NCI-H446 treated with DMSO at 0.1 percent for 48 hours (cell line): ENCODE results near the gene GPR176.

Experiments used
- DNase-seq: peaks from one replicate; lab custom pipeline; 2025; lab: John Stamatoyannopoulos, UW

Gene GPR176, protein sequence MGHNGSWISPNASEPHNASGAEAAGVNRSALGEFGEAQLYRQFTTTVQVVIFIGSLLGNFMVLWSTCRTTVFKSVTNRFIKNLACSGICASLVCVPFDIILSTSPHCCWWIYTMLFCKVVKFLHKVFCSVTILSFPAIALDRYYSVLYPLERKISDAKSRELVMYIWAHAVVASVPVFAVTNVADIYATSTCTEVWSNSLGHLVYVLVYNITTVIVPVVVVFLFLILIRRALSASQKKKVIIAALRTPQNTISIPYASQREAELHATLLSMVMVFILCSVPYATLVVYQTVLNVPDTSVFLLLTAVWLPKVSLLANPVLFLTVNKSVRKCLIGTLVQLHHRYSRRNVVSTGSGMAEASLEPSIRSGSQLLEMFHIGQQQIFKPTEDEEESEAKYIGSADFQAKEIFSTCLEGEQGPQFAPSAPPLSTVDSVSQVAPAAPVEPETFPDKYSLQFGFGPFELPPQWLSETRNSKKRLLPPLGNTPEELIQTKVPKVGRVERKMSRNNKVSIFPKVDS

DNA sequence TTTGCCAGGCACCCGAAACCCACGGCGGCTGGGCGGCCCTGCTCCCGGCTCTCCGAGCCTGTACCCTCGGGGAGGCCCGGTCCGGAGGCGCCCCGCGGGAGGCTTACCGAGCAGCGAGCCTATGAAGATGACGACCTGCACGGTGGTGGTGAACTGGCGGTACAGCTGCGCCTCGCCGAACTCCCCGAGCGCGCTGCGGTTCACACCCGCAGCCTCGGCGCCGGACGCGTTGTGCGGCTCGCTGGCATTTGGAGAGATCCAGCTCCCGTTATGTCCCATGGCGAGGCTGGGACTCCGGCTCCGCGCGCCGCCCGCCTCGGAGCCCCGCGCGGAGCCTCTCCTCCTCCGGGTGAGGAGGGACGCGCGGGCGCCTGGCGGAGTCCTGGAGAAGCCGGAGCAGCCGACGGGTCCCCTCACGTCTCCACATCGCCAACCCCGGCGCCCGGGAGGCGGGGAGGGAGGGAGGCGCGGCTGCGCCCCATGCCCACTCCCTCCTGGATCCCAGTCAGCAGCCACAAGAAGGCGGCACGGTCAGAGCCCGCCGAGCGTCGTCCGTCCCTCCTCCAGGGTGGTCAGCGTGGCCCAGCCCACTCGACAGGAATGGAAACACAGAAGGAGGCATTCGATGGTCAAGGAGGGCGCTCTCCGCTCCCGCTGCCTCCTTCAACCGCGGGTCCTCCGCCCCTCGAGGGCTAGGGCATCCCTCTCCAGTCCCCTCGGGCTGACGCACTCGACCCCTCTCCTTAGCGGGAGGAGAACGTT is at the start of gene GPR176:
Gene GPR176 (minus strand): TSS at position 519 of the 762 bp plus-strand sequence. CDS start 240 bp downstream, at position 279.
- no peak for DNase-seq

- no peak for DNase-seq
Measured at GRCh38 chr15:39969002-39969394, 48.9 kb upstream of the GPR176 start.

DNA sequence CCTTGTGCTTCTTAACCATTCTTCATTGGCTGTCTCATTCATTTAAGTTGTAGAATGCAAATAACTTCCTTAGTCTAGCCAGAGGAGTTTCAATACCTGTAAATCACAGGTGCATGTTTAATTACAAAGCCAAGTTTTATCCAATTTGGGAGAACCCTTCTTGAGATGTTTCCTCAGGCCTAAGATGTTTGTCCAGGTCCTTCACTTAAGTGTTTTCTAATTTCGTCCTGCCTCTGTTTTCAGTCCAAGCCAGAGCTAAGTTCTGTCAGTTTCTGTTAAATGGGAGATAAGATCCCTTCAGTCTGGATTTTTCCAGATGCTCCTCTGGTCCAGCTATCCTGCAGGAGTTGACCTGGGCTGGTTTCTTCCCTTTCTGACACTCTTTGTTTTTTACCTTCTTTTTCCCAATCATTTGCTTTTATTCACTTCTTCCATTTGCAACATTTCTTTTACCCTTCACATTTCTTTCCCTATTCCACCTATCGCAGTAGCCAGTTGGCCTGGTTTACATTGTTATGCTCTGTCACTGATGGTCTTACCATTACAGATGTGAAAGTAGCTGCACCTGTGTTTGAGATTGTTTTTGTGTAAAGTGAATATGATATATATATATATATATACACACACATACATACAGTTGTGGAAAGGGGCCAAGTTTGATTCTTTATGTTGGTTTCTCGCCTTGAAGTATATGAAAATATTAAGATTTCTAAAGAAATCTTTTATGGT is 48.4 kb upstream of the GPR176 start:
- DNase-seq = no peak

- DNase-seq = no peak
Measured at GRCh38 chr15:39966521-39966920, 46.5 kb upstream of the GPR176 start.

- no peak for DNase-seq
Measured at GRCh38 chr15:39963786-39964185, 43.7 kb upstream of the GPR176 start.

DNA sequence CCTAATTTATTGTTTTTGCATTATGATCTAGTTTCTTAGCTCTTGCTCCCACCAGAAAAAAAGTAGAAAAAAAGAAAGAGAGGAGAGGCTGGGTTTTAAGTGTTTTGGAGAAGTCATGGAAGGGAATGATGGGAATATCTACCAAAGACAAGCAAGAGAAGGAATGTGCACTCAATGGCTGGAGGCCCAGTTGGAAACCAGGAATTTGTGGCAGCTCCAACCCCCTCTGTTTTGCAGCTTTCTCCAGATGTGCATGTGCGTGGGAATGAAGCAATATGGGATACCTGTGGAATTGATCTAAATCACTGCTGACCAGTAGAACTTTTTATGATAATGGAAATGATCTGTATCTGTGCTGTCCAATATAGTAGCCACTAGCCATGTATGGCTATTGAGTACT is 41.0 kb upstream of the GPR176 start:
- no peak for DNase-seq

DNA sequence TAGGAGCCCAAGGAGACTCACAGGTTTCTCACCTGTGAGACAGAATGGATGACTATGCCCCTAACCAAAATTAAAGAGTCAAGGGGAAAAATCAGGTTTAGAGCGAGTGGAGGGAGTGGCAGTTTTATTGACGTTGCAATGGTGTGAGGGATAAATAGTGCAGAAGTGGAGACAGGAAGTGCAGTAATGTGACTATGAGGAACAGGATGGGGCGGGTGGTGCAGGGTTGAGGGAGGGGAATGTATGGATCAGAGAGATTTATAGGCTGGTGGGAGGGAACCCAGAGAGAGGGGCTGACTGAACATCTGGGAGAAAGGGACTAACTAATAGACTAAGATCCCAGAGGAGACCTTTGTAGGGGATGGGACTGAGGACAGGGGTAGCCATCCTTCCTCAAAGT is 40.3 kb upstream of the GPR176 start:
- DNase-seq = no peak

GRCh38 chr15:39959411-39959810 is 39.3 kb upstream of the GPR176 start:
- DNase-seq = no peak

GRCh38 chr15:39957481-39957880 is 37.4 kb upstream of the GPR176 start:
- no peak for DNase-seq

- DNase-seq = no peak
Measured at GRCh38 chr15:39953521-39953920, 33.5 kb upstream of the GPR176 start.

DNA sequence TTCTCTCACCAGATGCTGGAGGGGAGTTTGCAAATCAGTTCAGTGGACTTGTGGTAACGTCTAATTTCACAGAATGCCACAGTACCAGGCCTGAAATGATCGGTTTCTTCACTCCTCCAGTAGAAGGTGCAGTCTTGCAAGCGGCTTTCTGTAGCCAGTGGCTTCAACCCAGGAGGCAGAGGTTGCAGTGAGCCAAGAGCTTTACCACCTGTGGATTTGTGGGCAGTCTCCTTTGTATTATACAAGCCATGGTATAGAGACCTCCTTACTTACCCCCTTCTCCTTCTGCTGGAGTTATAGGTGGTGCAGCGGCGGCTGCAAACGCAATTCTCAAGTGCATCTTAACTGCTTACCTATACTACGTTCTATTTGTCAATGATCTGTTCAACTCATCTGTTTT is 31.5 kb upstream of the GPR176 start:
- no peak for DNase-seq

DNA sequence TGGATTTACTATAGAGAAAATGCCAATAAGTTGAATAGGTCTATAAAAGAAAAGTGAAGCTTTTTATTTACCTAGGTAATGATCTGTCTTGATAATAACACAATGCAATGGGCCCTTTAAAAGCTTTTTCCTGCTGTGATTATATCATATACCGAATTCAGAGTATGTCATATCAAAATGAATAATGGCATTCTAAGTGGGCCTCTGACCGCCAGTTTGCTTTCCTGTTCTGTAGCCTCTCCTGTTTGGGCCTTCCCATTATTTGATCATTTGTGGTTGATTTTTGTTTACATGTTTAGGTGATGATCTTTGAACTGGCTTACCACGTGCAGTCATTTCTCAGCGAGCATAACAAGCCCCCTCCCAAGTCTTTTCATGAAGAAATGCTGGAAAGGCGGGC is 28.8 kb upstream of the GPR176 start:
- no peak for DNase-seq

DNA sequence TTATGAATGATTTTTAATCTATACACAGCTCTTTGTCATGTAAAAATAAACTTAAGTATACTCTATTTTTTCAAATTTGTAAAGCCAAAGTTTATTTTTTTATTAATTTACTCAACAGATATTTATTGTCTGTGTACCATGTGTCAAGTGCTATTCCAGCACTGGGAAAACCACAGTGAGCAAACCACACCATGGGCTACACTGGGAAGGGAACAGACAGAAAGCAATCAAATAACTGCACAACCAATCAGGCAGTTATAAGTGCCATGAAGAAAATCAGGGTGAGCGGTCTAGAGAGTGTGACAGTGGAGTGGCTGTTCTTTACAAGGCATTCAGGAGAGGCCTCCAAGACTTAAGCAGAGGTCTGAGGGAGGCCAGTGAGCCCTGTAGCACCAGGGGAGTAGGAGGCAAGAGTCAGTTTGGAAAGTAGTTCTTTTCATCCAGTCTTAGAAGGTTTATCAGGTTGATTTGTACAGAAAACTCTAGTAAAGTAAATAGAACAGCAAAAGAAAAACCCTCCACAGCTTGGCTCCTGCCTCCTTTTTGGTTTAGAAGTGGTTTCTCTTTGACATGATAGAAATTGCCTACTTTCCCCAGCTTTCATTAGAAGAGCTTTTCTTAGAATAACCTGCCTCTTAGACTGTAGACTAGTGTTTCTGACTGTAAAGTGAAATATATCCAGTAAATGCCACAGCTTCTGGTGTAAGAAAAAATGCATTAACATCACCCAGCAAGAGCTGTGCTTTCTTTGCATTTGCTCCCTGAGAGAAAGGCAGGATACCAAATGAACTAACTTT is 27.5 kb upstream of the GPR176 start:
- DNase-seq = no peak

DNA sequence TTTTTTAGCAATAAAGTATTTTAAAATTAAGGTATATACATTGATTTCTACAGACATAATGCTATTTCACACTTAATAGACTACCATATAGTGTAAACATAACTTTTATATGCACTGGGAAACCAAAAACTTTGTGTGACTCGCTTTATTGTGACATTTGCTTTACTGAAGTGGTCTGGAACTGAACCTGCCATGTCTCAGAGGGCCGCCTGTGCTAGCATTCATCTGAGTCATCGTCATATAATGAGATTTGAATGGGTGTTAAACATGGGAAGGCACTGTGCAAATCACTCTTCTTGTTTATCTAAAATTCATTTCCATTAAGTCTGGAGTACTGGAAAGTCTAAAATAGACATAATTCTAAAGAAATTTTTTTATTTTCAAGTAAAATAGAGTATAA is 26.8 kb upstream of the GPR176 start:
- DNase-seq = no peak

- no peak for DNase-seq
Measured at GRCh38 chr15:39944726-39945125, 24.7 kb upstream of the GPR176 start.

GRCh38 chr15:39942753-39943150 is 22.7 kb upstream of the GPR176 start:
- DNase-seq = no peak

- no peak for DNase-seq
Measured at GRCh38 chr15:39942101-39942752, 22.2 kb upstream of the GPR176 start.

GRCh38 chr15:39939487-39940452 is 19.7 kb upstream of the GPR176 start:
- DNase-seq = no peak

- no peak for DNase-seq
Measured at GRCh38 chr15:39937696-39938095, 17.6 kb upstream of the GPR176 start.

DNA sequence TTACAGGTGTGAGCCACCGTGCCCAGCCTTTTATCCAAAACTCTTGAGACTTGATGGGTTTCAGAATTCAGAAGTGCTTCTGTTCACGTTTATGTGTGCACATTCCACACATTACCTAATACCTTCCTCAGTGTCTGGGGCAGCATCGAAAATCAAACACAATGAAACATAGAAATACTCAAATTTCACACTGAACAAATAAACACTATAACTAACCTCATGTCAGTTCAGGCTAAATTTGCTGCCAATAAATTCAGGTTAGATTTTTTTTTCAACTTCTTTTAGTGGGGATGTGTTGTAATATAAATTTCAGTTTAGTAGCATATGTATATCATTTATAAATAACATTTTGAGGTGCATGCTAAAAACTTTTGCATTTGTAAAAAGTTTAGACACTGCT is 16.6 kb upstream of the GPR176 start:
- no peak for DNase-seq
